Measurements from ENCODE around the gene TNS3.

GRCh38 chr7:47318395-47319182 lies 263.3 kb downstream of the TNS3 start:
- TF ChIP-seq, protein P1, sequence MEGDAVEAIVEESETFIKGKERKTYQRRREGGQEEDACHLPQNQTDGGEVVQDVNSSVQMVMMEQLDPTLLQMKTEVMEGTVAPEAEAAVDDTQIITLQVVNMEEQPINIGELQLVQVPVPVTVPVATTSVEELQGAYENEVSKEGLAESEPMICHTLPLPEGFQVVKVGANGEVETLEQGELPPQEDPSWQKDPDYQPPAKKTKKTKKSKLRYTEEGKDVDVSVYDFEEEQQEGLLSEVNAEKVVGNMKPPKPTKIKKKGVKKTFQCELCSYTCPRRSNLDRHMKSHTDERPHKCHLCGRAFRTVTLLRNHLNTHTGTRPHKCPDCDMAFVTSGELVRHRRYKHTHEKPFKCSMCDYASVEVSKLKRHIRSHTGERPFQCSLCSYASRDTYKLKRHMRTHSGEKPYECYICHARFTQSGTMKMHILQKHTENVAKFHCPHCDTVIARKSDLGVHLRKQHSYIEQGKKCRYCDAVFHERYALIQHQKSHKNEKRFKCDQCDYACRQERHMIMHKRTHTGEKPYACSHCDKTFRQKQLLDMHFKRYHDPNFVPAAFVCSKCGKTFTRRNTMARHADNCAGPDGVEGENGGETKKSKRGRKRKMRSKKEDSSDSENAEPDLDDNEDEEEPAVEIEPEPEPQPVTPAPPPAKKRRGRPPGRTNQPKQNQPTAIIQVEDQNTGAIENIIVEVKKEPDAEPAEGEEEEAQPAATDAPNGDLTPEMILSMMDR (IDR thresholded peaks at IDR 0.05): no peak
- peak; percentile 52; the same call in 1 of the 2 replicates for TF ChIP-seq POLR2AphosphoS5 (IDR thresholded peaks at IDR 0.05; ENCODE audit: low read depth, low read length)
- no peak for TF ChIP-seq REST (IDR thresholded peaks at IDR 0.05; ENCODE audit: insufficient read depth in 1 of 2, low read depth in 2 of 2, low read length in 1 of 2)
